ENCODE results near the gene LAMB2. TPM values are rescaled to one million over a fixed set of nuclear protein-coding genes. Genes with fewer than 3 reads are reported as not detected.

Gene LAMB2
- total RNA-seq, 1 experiment from 2014 or later, result 118 TPM

DNA sequence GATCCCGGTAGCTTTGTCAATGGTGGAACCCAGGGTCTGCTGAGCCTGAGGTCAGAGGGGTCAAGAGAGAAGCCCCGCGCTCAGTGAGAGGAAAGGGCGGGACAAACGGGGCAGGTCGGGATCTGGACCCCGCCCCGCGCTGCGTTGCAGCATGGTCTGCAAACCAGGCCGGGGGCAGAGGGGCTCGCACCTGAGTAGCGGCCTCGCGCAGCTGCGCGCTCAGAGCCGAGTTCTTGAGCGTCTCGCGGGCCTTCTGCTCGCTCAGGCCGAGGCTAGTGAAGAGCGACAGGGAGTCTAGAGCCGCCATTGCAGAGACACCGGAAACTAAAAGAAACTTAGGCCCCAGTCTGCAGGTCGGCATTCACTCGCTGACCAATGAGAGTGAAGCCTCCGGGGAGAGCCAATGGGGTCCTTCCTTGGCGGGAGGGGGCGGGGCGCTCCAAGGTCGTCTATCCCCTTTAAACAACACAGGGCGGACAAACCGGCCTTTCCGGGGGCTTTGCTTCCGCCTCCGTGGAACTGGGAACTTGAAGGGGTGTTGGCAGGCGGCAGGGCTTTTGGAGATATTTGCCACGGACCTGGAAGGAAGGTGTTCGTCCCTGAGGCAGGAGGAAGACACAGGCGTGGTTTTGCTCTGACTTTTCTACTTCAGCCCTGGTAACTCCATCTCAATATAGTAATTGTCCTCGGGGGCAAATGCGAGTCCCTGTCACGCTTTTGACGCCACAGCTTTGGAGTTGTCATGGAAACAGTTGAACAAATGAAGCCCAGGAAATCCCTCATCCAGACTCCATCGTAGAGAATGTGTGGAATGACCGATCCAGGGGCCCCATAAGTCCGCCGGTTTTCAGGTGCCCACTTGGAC lies 28.2 kb downstream of the LAMB2 start, which contains the start of gene QARS1 (continued):
- no peak for TF ChIP-seq PREB (CRISPR knock-in tag; IDR thresholded peaks at IDR 0.05; ENCODE audit: borderline replicate concordance)
- no peak for TF ChIP-seq SMAD4 (CRISPR knock-in tag; IDR thresholded peaks at IDR 0.05)
- TF ChIP-seq MYBL2 (CRISPR knock-in tag; IDR thresholded peaks at IDR 0.05), result peak; percentile 71; the same call in 1 of the 2 replicates
- peak; percentile 24; the same call in 1 of the 2 replicates for TF ChIP-seq ARID4B (CRISPR knock-in tag; IDR thresholded peaks at IDR 0.05; ENCODE audit: borderline replicate concordance)
- no peak for TF ChIP-seq MXD4 (CRISPR knock-in tag; IDR thresholded peaks at IDR 0.05; ENCODE audit: borderline replicate concordance)
- 0 out of 2 replicates have a peak, but pooled peaks have one; percentile 73 for TF ChIP-seq TP53 (CRISPR knock-in tag; IDR thresholded peaks at IDR 0.05)
- TF ChIP-seq, protein P1, sequence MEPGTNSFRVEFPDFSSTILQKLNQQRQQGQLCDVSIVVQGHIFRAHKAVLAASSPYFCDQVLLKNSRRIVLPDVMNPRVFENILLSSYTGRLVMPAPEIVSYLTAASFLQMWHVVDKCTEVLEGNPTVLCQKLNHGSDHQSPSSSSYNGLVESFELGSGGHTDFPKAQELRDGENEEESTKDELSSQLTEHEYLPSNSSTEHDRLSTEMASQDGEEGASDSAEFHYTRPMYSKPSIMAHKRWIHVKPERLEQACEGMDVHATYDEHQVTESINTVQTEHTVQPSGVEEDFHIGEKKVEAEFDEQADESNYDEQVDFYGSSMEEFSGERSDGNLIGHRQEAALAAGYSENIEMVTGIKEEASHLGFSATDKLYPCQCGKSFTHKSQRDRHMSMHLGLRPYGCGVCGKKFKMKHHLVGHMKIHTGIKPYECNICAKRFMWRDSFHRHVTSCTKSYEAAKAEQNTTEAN (CRISPR knock-in tag; IDR thresholded peaks at IDR 0.05), result no peak
- peak; percentile 86 for TF ChIP-seq SP1 (CRISPR knock-in tag; conservative IDR thresholded peaks at IDR 0.05)
- TF ChIP-seq ZNF425 (CRISPR knock-in tag; conservative IDR thresholded peaks at IDR 0.05), result no peak
- TF ChIP-seq ZNF416 (CRISPR knock-in tag; IDR thresholded peaks at IDR 0.05), result no peak
- no peak for TF ChIP-seq GRHL2 (CRISPR knock-in tag; IDR thresholded peaks at IDR 0.05; ENCODE audit: insufficient replicate concordance, severe bottlenecking)
- peak; percentile 65 for TF ChIP-seq GABPB1 (CRISPR knock-in tag; IDR thresholded peaks at IDR 0.05)
- TF ChIP-seq IRF1 (CRISPR knock-in tag; IDR thresholded peaks at IDR 0.05), result no peak
- peak; percentile 89; the same call in 1 of the 2 replicates for TF ChIP-seq ESRRA (CRISPR knock-in tag; IDR thresholded peaks at IDR 0.05; ENCODE audit: borderline replicate concordance)
- no peak for TF ChIP-seq ZSCAN18 (CRISPR knock-in tag; IDR thresholded peaks at IDR 0.05)
- 0 out of 2 replicates have a peak, but pooled peaks have one; percentile 69 for TF ChIP-seq KAT7 (CRISPR knock-in tag; IDR thresholded peaks at IDR 0.05; ENCODE audit: borderline replicate concordance)
- TF ChIP-seq, protein P2, sequence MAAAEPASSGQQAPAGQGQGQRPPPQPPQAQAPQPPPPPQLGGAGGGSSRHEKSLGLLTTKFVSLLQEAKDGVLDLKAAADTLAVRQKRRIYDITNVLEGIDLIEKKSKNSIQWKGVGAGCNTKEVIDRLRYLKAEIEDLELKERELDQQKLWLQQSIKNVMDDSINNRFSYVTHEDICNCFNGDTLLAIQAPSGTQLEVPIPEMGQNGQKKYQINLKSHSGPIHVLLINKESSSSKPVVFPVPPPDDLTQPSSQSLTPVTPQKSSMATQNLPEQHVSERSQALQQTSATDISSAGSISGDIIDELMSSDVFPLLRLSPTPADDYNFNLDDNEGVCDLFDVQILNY (CRISPR knock-in tag; IDR thresholded peaks at IDR 0.05), result no peak
- peak; percentile 59; the same call in 1 of the 2 replicates for TF ChIP-seq FOXP1 (CRISPR knock-in tag; IDR thresholded peaks at IDR 0.05; ENCODE audit: borderline replicate concordance)
